Measurements from ENCODE around the gene RAP1A. TPM values are rescaled to one million over a fixed set of nuclear protein-coding genes. Genes with fewer than 3 reads are reported as not detected.
"Not testable (repeated sequence)": the region's sequence is repeated elsewhere in the genome, so short reads cannot be mapped to it uniquely, and the experiment has no call there.

RAP1A gene
- total RNA-seq, 3 donors from 2014 or later, result 45.9 to 72.8 (median 54.9) TPM

GRCh38 chr1:111628153-111628552, 8.6 kb downstream of the RAP1A start:
- H3K27me3 ChIP-seq, result no peaks in the 10 kb centered on the region
- no peaks in the 10 kb centered on the region for H3K36me3 ChIP-seq
- TF ChIP-seq CTCF (IDR thresholded peaks at IDR 0.05) (no peak), POLR2AphosphoS5 (IDR thresholded peaks at IDR 0.05) (no peak), POLR2A (IDR thresholded peaks at IDR 0.05) (no peak)
- H3K9me3 ChIP-seq, result no peaks in the 10 kb centered on the region
- intact Hi-C loops (cut with DNase I; ENCODE audit: low total_unique reads), result no loop called here
- no peak for DNase-seq (ENCODE audit: low spot score in 2 of 2)
- H3K27ac ChIP-seq, result no peak overlapping the region
- peaks cover 0 to 3% of the 10 kb centered on the region in 2 donors for H3K4me1 ChIP-seq
- H3K4me3 ChIP-seq, result no peak overlapping the region

- no peak overlapping the region for H3K27ac ChIP-seq
- no peaks in the 10 kb centered on the region for H3K9me3 ChIP-seq
- H3K27me3 ChIP-seq, result no peaks in the 10 kb centered on the region
- H3K4me1 ChIP-seq, result peaks cover 0 to 3% of the 10 kb centered on the region in 2 donors
- H3K36me3 ChIP-seq, result no peaks in the 10 kb centered on the region
- DNase-seq (ENCODE audit: low spot score in 2 of 2), result no peak
- H3K4me3 ChIP-seq, result no peak overlapping the region
- no peak for TF ChIP-seq CTCF (IDR thresholded peaks at IDR 0.05)
- no peak for TF ChIP-seq POLR2A (IDR thresholded peaks at IDR 0.05)
- intact Hi-C loops (cut with DNase I; ENCODE audit: low total_unique reads), result no loop called here
Observed at GRCh38 chr1:111629190-111629954, 9.8 kb downstream of the RAP1A start.

- H3K9me3 ChIP-seq, result no peaks in the 10 kb centered on the region
- no peaks in the 10 kb centered on the region for H3K27me3 ChIP-seq
- no peak for DNase-seq (ENCODE audit: low spot score in 2 of 2)
- intact Hi-C loops (cut with DNase I; ENCODE audit: low total_unique reads), result no loop called here
- peaks cover 0 to 3% of the 10 kb centered on the region in 2 donors for H3K4me1 ChIP-seq
- H3K4me3 ChIP-seq, result no peak overlapping the region
- no peaks in the 10 kb centered on the region for H3K36me3 ChIP-seq
- no peak for TF ChIP-seq POLR2A (IDR thresholded peaks at IDR 0.05)
- no peak for TF ChIP-seq POLR2AphosphoS5 (IDR thresholded peaks at IDR 0.05)
- no peak for TF ChIP-seq CTCF (IDR thresholded peaks at IDR 0.05)
- H3K27ac ChIP-seq, result no peak overlapping the region
Observed at GRCh38 chr1:111630567-111630966, 11.0 kb downstream of the RAP1A start.

- TF ChIP-seq POLR2A (IDR thresholded peaks at IDR 0.05) (no peak), POLR2AphosphoS5 (IDR thresholded peaks at IDR 0.05) (no peak), CTCF (IDR thresholded peaks at IDR 0.05) (no peak)
- peaks cover 0 to 3% of the 10 kb centered on the region in 2 donors for H3K4me1 ChIP-seq
- no peak overlapping the region for H3K4me3 ChIP-seq
- no peaks in the 10 kb centered on the region for H3K27me3 ChIP-seq
- H3K36me3 ChIP-seq, result no peaks in the 10 kb centered on the region
- no peak for DNase-seq (ENCODE audit: low spot score in 2 of 2)
- intact Hi-C loops (cut with DNase I; ENCODE audit: low total_unique reads), result no loop called here
- H3K9me3 ChIP-seq, result no peaks in the 10 kb centered on the region
- H3K27ac ChIP-seq, result no peak overlapping the region
Observed at GRCh38 chr1:111631502-111631901, 11.9 kb downstream of the RAP1A start.

- H3K9me3 ChIP-seq; H3K27me3 ChIP-seq; intact Hi-C loops (cut with DNase I; ENCODE audit: low total_unique reads); H3K27ac ChIP-seq; DNase-seq (ENCODE audit: low spot score in 2 of 2); H3K36me3 ChIP-seq; H3K4me1 ChIP-seq; H3K4me3 ChIP-seq: not testable (repeated sequence)
Observed at GRCh38 chr1:111632771-111633170, 13.2 kb downstream of the RAP1A start.
